Muscle of back (tissue), 11 donors: Measurements from ENCODE around the gene GOLGA7B. TPM values are rescaled to one million over a fixed set of nuclear protein-coding genes. Genes with fewer than 3 reads are reported as not detected.
"Not testable (repeated sequence)": the region's sequence is repeated elsewhere in the genome, so short reads cannot be mapped to it uniquely, and the experiment has no call there.

Source experiments
- DNase-seq, 3 donors: peaks; one replicate each; pipeline versions ENCODE4 v3.0.0 to v3.0.0-alpha.2; 2013
- polyA plus RNA-seq, 10 donors: library from polyadenylated mRNA; unstranded; fragments of 120-200 nt; gene quantifications; one replicate each; pipeline ENCODE4 v1.2.1, GENCODE V29; 2013; ENCODE audit not compliant: insufficient read length in 10 of 10

The GOLGA7B gene
- polyA plus RNA-seq, 10 donors = 0.08 to 0.50 (median 0.16) TPM

DNA sequence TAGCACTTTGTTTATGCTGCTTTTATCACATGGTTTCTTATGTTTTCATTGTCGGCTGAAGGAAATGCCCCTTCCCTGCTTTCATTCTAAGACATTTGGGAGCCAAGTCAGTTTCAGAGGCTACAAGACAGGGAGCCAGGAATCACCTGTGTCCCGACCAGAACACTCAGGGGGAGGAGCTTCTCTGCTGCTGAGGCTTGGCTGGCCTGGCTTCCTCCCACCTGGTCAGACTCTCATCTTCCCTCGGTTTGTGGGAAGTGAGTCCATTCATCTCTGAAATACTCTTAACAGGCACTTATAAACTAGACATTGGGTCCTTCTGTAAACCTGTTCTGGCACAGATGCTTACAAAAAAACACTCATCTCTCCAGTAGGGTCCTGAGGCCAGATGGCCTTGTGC, 19.6 kb upstream of the GOLGA7B start:
- DNase-seq = no peak

GRCh38 chr10:97831259-97831658, 18.4 kb upstream of the GOLGA7B start:
- DNase-seq = no peak

DNA sequence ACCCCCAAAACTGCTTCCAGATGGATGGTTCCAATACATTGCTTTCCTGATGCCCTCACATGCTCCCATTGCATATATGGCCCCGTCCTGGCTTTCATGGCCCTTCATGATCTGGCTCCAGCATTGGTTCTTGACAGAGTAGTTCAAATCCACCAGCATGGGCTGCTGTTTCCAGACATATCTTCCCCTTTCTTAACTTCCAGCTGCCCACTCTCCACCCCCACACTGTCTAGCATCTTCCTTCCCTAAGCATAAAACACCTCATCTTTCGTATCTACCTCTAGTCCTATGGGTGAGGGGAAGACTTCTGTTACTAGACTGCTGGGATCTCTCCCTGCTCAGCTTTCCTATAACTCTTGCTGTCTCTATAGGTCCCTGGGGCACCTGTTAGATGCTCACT, 13.2 kb upstream of the GOLGA7B start:
- no peak for DNase-seq

DNA sequence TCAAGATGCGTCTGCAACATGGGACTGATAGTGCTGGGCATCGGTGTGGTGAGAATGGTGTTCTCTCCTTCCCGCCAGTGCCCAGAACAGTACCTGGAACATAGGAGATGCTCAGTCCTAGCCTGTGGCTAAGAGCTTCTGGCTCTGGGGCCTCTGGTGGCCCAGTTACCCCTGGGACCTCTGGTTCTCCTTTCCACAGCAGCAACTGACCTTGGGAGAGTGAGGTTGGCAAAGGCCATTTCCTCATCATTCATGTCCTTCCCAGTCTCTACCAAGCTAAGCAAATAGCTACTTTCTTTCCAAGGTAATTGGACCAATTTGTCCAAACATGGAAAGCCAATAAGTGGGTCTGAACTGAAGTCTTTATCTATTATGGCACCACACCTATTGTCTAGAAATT, 11.6 kb upstream of the GOLGA7B start:
- no peak for DNase-seq

GRCh38 chr10:97841166-97841565, 8.5 kb upstream of the GOLGA7B start:
- not testable (repeated sequence) for DNase-seq

GRCh38 chr10:97842114-97842513, 7.5 kb upstream of the GOLGA7B start:
- DNase-seq = not testable (repeated sequence)

GRCh38 chr10:97842656-97843280, 6.9 kb upstream of the GOLGA7B start:
- DNase-seq = no peak

GRCh38 chr10:97843281-97843671, 6.4 kb upstream of the GOLGA7B start:
- no peak for DNase-seq

DNA sequence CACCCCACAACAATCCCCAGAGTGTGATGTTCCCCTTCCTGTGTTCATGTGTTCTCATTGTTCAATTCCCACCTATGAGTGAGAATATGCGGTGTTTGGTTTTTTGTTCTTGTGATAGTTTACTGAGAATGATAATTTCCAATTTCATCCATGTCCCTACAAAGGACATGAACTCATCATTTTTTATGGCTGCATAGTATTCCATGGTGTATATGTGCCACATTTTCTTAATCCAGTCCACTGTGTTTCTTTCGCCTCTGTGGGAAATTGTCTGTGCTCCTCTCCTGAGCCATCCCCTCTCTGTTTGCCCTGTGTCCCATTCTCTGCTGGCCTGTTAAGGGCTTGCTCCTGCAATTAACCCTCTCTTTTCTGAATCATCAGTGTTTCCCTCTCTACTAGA, 5.7 kb upstream of the GOLGA7B start:
- DNase-seq = not testable (repeated sequence)

GRCh38 chr10:97844678-97845077, 5.0 kb upstream of the GOLGA7B start:
- no peak for DNase-seq

- no peak for DNase-seq
These were observed 448 bp upstream of the GOLGA7B start for GRCh38 chr10:97849103-97849686.

DNA sequence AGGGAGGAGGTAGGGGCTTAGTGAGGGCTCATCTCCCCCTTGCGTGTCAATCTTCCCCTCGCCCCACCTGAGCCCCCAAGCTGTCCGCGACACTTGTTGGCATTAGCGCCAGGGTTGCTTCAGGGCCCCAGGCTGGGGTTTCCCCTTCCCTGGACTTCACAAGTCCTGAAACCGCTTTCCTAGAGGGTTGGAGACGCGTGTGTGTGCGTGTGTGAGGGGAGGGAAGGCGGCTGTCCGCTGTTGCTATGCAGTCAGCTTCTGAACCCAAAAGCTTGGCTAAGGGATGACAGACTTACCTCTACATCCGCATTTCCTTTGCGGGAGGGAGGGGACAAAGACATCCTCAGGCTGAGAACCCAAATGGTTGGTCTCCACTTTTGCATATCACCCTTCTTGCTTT, 803 bp downstream of the GOLGA7B start:
- DNase-seq = no peak

DNA sequence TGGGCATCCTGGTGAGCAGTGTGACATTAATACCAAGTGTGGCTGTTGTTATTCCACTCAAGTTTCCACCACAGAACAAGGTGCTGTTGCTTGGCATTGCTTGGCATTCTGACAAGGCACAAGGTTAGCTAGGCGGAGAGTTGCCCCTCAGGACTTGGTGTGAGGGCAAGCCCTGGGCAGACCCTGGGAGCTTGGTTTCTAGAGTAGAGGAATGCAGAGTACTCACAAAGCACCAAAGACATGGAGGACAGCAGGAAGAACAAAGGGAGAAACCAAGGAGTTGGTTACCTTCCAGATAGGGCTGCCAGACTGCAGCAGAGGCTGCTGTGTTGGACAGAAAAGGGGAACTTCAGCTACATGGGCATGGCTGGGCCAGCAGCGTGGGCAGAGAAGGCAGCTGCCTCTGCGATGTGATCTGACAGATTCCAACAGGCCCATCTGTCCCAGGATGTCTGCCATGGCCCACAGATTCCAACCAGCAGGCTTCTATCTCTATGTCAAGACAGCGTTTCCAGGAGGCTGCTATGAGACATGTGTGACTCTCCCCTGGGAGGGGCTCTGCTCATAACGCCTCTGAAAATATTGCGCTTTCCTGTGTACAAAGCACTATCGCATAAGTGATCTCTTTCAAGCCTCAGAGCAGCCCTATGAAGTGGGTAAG, 1.8 kb downstream of the GOLGA7B start:
- no peak for DNase-seq

- no peak for DNase-seq
These were observed 2.6 kb downstream of the GOLGA7B start for GRCh38 chr10:97852277-97852676.

DNA sequence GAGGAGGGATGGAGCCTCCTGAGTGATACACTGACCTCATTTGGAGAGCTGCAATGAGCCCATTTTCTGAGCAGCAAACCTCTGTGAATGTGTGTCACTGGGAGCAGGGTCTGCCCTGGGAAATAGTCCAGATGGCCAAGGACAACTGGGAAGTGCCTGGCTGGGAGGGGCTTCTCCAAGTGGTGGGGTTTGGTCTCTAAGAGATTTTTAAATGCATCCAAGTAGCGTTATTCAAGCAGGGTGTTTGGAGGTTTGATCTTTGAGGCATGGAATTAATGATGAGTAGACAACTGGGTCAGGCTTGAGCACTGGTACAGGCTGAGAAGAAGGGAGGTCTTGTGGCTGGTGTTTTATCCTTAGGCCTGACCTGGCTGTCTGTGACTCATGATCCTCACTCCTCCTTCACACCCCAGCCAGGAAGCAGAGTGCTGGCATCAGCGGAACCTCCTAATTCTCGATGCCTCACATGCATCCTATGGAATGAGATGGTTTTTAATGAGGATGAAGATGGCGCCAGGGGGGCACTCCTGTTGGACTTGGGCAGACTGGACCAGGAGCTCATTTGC, 3.3 kb downstream of the GOLGA7B start:
- DNase-seq = no peak

GRCh38 chr10:97854743-97855142, 5.1 kb downstream of the GOLGA7B start:
- DNase-seq = no peak

DNA sequence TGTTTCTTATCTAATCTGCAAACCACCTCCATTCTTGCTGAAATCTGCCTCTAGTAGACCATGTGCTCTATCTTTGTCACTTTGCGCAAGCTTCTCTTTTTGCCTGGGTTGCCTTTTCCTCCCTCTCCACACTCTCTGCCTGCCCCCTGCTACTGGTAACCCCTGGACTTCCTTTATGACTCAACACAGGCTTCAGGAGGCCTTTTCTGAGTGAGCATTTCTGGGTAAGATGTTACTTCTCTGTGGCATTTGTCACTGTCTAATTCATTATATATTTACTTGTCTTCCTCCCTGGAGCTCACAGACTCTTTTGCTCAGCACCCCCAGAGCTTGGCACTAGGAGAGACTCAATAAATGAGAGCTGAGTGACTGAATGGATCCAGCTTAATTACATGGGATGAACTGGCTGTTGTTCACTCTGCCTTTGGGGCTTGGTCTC, 8.4 kb downstream of the GOLGA7B start:
- DNase-seq = no peak

GRCh38 chr10:97861097-97861750, 11.6 kb downstream of the GOLGA7B start:
- no peak for DNase-seq

GRCh38 chr10:97861924-97862323, 12.3 kb downstream of the GOLGA7B start:
- DNase-seq = no peak

DNA sequence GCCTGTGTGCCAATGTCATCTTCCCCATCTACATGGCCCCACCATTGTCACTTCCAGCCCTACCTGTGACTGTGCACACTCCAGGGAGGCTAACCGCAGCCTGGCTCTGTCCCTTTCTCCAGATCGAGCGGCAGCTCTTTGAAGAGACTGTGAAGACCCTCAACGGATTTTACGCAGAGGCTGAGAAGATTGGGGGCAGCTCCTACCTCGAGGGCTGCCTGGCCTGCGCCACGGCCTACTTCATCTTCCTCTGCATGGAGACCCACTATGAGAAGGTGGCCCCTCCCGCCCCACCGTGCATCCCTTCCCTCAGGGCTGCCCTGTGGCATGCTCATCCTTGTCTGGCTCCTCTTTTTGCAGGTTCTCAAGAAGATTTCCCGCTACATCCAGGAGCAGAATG, 14.2 kb downstream of the GOLGA7B start:
- no peak for DNase-seq

DNA sequence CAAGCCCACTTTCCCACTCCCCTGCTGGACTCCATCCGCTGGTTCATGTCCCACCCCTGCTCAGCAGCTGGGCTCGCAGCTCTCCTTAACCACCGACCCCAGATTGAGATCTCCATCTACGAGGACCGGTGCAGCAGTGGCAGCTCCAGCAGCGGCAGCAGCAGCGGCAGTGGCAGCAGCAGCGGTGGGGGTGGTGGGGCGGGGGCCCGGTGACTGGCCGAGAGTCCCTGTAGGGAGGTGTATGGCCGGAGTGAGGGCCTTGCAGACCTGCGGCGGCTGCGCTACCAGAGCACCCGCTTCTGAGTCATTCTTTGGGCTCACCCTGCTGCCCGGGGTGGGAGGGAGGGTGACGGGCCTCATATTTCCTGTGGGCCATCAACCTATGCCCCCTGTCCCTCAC, 15.8 kb downstream of the GOLGA7B start:
- no peak for DNase-seq

DNA sequence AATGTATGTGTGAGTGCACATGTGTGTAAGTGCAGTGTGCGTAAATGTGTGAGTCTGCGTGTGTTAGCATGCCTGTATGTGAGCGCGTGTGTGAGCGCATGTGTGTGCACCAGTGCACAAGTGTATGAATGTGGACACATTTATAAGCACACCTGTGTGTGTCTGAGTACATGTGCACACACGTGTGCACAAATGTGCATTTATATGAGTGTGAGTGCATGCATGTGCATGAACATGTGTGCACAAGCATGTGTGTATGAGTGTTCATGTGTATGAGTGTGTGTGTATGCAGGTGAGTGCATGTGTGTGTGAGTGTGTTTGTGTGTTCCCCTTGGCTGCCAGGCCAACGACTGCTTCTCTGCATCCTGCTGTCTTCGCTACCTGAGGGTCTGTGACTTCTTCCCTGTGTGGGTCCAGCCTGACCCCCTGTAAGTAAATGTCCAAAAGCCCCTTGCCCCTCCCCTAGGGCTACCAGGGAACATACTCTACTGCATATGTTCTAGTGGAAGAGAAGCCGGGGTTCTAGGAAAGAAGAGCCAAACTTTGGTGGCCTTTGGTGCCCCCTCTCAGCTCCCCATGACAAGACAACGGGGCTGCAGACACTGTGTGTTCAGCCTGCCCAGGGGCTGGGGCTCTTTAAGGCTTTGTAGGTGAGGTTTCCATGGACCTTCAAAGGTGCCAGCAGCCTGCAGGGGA, 17.0 kb downstream of the GOLGA7B start:
- DNase-seq = no peak
